Renal pelvis (tissue), 12 donors: ENCODE measurements around the gene ARL9. TPM values are rescaled to one million over a fixed set of nuclear protein-coding genes. Genes with fewer than 3 reads are reported as not detected.
"Not testable (repeated sequence)": the region's sequence is repeated elsewhere in the genome, so short reads cannot be mapped to it uniquely, and the experiment has no call there.

ENCODE experiments used
- DNase-seq: peaks from one replicate; pipeline ENCODE4 v3.0.0-alpha.2; 2013
- long read RNA-seq, 16 experiments: transcript quantifications; one replicate each; lab custom pipeline, GENCODE V29; 2026
- polyA plus RNA-seq, 3 donors: library from polyadenylated mRNA; unstranded; fragments of 120-200 nt; gene quantifications; one replicate each; pipeline ENCODE4 v1.2.1, GENCODE V29; 2013; ENCODE audit not compliant: insufficient read length in 3 of 3

Gene ARL9
- 1 to 10 TPM; 1.9 to 2.1 (median 2.0) TPM for polyA plus RNA-seq
- long read RNA-seq, donor 1, partial matches to known transcripts, result 0 of 2 reads
- long read RNA-seq, donor 1, other reads (novel, unspliced or antisense), result 0 of 2 reads
- long read RNA-seq, donor 2, partial matches to known transcripts, result 0 of 1 reads
- long read RNA-seq, donor 2, other reads (novel, unspliced or antisense), result 0 of 1 reads
- long read RNA-seq, donor 3, partial matches to known transcripts, result 0 of 1 reads
- long read RNA-seq, donor 3, other reads (novel, unspliced or antisense), result 0 of 1 reads
- long read RNA-seq, donor 4, result 0 reads
- long read RNA-seq, donor 5, result 0 reads
- long read RNA-seq, donor 6, result 0 reads
- long read RNA-seq, donor 7, result 0 reads
- long read RNA-seq, donor 8, result 0 reads
- long read RNA-seq, donor 9, partial matches to known transcripts, result 0 of 2 reads
- long read RNA-seq, donor 9, other reads (novel, unspliced or antisense), result 0 of 2 reads
- long read RNA-seq, donor 10, result 0 reads
- long read RNA-seq, donor 11, partial matches to known transcripts, result 0 of 1 reads
- long read RNA-seq, donor 11, other reads (novel, unspliced or antisense), result 0 of 1 reads
- long read RNA-seq, donor 12, result 0 reads
- long read RNA-seq, donor 13, result 0 reads
- long read RNA-seq, donor 14, result 0 reads
- long read RNA-seq, donor 15, result 0 reads
- long read RNA-seq, donor 16, result 0 reads

DNA sequence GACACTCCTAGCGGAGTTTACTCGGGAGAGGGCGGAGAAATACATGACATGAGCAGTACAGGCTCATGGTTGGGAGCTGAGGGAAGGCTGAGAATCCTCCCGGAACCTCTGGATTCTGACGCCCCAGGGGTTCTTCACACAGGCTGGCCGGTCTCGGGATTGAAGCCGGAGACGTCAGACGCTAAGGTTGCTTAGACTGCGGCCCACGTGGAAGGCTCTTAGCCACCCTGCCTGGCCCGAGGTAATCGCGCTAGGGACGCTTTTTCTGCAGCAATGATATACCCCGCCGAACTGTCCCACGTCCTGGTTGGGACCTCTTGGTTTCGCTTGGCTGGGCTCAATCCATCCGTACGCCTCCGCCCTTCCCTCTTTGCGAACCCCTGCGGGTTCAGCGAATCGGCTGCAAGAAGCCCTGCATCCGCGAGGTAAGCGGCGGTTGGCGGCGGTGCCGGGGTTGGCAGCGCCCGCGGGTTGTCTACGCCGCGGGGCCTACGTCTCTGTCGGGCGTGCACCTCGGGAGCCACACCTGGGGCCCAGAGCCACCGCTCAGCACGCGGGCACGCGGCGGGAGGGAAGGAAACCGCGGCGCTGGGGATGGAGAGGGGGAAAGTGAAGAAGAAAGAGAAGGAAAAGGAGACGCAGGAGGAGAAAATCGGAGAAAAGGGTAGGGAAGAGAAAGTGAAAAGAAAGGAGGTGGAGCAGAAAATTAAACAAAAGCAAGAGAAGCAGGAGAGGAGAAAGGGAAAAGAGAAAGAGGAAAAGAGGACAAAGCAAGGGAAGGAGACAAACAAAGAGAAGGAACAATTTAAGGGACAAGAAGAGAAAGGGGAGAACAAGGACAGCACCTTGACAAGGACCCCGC lies at the start of gene ARL9:
Gene ARL9, plus strand, starts transcription at position 523 of the 862 bp plus-strand sequence. Its CDS starts 72 bp downstream, at position 595.
- DNase-seq, result peak; percentile 56

DNA sequence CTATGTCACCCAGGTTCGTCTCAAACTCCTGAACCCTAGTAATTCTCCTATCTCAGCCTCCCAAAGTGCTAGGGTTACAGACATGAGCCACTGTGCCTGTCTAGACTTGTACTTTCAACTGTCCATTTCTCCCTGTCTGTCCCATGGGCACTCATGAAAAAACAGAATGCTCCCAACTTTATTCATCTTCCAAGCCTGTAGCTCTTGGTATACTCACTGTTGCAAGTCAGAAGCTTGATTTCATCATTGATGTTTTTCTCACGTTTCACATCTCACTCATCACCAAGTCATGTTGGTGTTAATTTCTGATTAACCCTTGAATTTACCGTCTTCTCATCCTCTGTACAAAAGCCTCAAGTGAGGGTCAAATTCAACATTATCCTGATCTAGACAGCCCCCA lies 45.5 kb upstream of the ARL9 start:
- no peak for DNase-seq

GRCh38 chr4:56462157-56462556 lies 43.4 kb upstream of the ARL9 start:
- DNase-seq, result no peak

- DNase-seq, result no peak
Measured at GRCh38 chr4:56463711-56464110, 41.9 kb upstream of the ARL9 start.

- no peak for DNase-seq
Measured at GRCh38 chr4:56464581-56464980, 41.0 kb upstream of the ARL9 start.

- DNase-seq, result no peak
Measured at GRCh38 chr4:56465599-56466295, 39.8 kb upstream of the ARL9 start.

GRCh38 chr4:56466296-56466761 lies 39.3 kb upstream of the ARL9 start:
- DNase-seq, result not testable (repeated sequence)

DNA sequence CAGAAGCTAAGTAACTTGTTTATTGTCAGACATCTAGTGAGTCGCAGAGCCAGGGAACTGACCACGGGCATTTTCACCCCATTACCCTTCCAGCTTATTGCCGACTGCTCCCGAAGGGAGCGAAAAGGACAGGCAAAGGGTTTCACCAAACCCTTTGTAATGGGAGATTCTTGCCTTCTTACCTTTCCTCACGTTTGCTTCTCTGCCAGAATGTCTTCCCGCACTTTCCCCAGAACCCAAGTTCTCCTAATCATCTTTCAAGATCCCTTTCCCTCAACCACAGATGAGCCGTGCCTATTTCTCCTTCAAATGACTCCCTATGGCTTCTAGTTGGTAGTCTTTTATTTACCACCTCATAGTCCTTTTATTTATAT lies 38.7 kb upstream of the ARL9 start:
- DNase-seq, result no peak

DNA sequence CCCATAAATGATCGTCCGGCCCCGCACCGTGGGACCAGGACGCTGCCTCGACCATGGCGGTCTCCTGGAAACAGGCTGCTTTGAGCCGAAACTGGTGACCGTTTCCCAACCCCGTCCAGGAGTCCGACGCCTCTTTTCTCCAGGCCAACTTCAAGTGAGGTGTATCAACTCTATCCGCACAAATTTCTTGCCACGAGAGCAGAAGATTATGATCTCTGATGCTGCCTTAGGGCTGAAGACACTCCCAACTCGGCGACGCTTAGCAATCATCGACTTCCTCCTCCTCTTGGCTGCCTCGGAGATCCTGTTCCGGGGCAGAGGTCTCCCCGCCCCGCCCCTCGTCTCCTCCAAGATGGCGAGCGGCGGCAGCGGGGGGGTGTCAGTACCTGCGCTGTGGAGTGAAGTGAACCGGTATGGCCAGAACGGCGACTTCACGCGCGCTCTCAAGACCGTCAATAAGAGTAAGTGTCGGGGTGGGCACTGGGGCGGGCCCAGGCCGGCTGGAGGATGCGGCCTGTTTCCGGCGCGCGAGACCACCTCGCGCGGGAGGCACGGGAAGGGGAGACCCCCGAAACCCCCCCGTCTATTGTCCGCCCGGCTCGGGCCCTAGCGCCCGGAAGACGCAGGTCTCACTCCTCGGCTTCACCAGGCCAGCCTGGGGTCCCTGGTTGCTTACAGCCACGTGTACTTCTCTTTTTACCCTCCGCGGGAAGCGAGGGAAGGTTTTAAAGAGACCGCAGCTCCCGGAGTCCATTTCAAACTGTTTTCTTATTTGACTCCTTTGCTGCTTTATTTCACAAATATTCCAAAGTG lies 38.1 kb upstream of the ARL9 start, which contains the start of gene SRP72:
Gene SRP72, plus strand, starts transcription at position 334 of the 813 bp plus-strand sequence. Its CDS starts 19 bp downstream, at position 353.
- peak; percentile 93 for DNase-seq

GRCh38 chr4:56468097-56468422 lies 37.5 kb upstream of the ARL9 start:
- DNase-seq, result peak; percentile 48

DNA sequence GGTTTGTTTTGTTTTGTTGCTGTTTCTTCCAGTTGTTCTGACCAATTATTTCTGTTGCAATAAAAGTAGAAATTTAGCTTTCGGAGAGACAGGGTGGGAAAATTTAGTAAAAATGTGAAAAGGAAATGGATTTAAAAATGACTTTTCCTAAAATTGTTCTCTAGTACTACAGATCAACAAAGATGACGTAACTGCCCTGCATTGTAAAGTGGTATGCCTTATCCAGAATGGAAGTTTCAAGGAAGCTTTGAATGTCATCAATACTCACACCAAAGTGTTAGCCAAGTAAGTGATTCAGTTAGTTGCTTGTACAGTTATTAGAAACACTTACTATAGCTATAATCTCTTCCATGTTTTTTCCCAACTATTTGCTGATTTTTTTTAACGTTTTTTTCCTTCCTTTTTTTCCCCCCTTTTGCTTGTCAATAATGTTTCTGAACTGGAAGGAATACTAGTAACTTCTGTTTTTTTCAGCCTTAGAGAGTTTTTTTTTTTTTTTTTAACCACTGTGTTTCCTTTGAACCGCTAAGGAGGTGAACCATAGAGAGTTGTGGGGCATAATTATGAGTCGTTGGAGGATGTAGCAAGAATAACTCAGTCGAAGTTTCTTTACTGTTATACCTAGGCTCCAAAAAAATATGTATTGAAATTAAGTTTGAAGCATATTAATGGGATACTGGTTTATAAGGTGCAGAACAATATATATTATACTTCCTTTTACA lies 35.9 kb upstream of the ARL9 start:
- no peak for DNase-seq

GRCh38 chr4:56475917-56476316 lies 29.7 kb upstream of the ARL9 start:
- DNase-seq, result no peak

DNA sequence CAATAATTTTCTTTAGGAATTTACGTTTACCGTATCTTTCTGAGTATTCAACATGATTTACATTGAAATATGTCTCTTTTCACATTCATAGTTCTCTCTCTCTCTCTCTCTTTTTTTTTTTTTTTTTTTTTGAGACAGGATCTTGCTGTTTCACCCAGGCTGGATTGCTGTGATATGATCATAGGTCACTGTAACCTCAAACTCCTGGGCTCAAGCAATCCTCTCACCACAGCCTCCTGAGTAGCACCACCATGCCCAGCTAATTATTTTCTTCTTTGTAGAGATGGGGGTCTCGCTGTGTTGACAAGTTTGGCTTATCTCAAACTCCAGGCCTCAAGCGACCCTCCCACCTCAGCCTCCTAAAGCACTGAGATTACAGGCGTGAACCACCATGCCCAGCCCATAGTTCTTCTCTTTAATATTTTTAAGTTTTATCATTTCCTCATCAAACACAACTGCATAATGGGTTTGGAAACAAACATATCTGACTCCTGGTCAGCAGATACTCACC lies 28.3 kb upstream of the ARL9 start:
- DNase-seq, result no peak

DNA sequence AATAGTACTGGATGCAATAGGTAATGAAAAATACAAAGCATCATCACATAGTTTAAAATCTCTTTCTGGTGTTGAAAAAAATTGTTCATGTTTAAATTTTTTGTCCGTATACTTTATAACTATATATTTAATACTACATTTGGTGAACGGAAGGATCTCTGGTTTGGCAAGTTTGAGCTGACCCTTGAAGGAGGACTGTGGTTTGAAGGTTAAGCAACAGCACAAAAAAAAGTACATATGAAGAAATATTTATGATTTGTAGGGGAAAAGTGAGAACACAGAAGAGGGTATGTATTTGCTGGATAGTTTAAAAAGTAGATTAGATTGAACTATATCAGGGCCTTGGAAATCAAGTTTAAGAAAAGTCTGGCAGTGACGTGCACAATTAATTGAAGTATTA lies 24.9 kb upstream of the ARL9 start:
- no peak for DNase-seq

- no peak for DNase-seq
Measured at GRCh38 chr4:56496241-56496640, 9.3 kb upstream of the ARL9 start.

DNA sequence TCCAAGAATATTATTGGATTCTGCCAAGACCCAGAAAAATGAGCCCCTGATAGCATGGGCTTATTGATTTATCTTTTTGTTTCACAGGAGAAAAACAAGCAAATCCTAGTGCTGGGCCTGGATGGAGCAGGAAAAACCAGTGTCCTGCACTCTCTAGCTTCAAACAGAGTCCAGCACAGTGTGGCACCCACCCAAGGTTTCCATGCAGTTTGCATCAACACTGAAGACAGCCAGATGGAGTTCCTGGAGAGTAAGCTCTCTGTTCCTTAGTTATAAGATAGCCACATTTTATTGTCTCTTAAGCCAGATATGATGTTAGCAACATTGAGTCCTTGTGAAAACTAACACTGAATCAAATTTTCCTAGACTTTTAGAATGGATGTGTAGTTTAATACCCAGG lies 5.5 kb downstream of the ARL9 start:
- no peak for DNase-seq

DNA sequence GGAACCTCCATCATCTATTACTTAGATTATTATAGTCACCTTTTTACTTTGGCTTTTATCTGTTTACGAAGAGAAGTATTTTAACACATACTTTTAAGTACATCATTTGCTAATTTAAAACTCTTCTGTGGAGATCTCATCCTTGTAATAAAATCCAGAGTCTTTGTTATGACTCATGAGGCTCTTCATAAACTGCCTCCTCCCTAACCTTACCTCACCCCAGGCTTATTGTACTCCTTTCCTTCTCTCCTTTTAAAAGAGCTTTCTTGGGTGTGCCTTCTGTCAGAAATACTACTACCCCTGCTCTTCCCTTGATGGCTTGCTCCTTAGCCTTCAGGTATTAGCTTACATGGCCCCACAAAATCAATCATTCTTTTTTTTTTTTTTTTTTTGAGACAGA lies 6.6 kb downstream of the ARL9 start:
- no peak for DNase-seq

- no peak for DNase-seq
Measured at GRCh38 chr4:56513517-56513916, 7.9 kb downstream of the ARL9 start.

DNA sequence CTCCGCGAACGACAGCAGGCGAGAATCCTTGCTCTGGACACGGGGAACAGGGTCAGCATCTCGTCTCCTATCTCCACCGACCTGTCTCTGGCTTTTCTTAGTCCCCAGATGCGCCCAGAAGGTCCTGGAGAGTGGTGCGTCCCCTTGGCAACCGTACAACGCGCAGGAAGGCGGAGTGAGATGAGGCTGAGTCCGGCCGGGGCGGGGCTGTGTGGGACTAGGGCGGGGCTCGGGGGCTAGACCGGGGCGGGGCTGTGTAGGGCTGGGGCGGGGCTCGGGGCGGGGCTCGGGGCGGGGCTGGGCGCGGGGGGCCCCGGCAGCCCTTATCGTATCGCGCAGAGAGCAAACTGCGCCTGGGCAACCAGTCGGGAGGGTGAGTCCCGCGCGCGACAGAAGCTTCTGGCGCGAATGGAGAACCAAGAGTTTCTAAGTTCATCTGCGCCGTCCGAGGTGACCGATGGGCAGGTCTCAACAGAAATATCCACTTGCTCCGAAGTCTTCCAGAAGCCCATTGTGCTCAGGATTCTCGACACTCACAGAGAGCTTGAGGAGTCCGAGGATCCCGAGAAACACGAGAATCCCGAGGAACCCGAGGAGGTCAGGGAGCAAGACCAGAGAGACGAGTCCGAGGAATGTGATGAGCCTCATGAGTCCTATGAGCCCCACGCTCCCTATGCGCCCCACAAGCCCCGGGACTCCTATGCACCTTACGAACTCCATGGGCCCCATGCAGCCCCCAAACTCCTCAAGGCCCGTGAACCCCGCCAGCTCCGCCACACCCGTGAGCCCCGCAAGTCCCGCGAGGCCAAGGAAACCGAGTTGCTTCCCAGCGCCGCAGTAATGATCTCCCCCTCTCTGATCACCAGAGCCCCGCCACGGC lies 24.9 kb downstream of the ARL9 start:
- peak; percentile 76 for DNase-seq
